ENCODE results near the gene ADAM10.

ADAM10 gene

DNA sequence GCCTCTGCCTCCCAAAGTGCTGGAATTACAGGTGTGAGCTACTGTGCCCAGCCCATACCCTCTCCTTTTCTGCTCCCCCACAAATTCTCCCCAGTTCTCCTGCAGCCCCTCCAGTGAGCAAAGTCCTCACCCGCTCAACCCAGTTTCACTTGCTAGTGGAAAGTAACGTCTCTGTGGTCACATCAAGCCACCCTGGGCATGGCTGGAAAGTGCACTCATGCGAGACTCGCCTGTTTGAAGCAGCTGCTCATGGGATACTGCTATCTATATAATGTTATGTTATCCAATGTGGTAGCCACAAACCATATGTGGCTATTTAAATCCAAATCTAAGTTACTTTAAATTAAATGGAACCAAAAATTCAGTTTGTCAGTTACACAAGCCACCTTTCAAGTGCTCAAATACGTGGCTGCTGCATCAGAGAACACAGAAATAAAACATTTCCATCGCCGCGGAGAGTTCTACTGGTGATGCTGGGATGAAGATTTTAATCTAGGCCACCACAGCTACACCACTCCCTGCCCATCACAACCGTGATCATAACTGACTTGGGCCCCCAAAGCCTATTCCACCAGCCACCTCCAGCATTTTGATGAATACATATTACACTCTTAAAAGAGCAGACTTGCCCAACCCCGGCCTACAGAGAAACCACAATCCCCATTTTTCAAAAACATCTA is 198.3 kb downstream of the ADAM10 start:
- no peak for DNase-seq (ENCODE audit: low read depth)

- DNase-seq (ENCODE audit: low read depth): no peak
These were observed 199.8 kb downstream of the ADAM10 start for GRCh38 chr15:58549785-58550074.

GRCh38 chr15:58549013-58549784 is 200.3 kb downstream of the ADAM10 start:
- DNase-seq (ENCODE audit: low read depth): peak; percentile 74

GRCh38 chr15:58548308-58549012 is 201.0 kb downstream of the ADAM10 start:
- DNase-seq (ENCODE audit: low read depth): no peak

DNA sequence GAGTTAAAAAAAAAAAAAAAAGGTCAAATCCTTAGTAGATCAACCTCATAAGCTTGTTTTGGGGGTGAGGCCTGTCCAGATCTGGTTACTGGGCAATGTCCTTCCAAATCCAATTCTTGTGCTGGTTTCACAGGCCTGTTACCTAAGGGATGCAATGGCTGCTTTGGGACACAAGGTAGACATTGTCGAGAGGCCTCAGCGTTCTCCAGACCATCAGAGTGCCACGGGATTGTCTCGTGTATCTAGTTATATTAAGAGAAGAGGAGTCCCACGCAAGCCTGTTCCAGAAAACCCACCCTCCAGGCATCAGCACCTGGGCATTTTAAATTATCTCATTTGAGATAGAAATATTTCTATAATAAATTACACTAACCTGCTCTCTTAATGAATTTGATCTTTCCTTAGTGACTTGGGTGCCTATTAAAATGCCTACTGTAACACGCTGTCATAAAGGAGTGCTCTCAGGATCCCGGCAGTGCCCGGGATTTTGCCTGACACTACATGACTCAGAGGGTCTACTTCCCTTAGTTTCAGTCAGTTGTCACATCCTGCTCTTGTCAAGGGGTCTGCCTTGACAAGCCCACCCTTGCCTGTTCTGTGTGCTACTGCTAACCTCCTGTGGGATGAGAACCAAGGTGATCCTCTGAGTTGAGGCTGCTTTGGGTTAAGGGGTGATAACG is 201.7 kb downstream of the ADAM10 start:
- DNase-seq (ENCODE audit: low read depth): no peak

- DNase-seq (ENCODE audit: low read depth): peak; percentile 87
These were observed 202.6 kb downstream of the ADAM10 start for GRCh38 chr15:58546635-58547627.

GRCh38 chr15:58546066-58546591 is 203.4 kb downstream of the ADAM10 start:
- DNase-seq (ENCODE audit: low read depth): no peak

GRCh38 chr15:58545307-58546065 is 204.0 kb downstream of the ADAM10 start:
- no peak for DNase-seq (ENCODE audit: low read depth)

DNA sequence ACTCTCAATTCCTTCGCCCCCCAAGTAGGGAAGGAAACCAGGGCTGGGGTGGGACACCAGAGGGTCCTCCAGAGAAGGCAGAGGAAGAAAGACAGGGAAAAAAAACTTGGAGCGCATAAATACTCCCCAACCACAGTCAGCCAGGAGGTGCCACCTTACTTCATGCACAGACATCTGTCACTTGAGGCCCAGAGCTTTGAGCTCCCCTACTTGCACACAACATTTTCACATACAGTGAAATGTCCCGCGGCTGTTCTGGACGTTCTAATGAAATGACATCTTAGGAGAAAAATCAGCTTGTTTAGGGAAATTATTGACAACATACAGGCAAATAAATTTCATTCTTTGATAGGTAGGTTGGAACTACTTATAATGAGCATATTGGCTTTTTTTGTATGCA is 204.8 kb downstream of the ADAM10 start:
- no peak for DNase-seq (ENCODE audit: low read depth)

DNA sequence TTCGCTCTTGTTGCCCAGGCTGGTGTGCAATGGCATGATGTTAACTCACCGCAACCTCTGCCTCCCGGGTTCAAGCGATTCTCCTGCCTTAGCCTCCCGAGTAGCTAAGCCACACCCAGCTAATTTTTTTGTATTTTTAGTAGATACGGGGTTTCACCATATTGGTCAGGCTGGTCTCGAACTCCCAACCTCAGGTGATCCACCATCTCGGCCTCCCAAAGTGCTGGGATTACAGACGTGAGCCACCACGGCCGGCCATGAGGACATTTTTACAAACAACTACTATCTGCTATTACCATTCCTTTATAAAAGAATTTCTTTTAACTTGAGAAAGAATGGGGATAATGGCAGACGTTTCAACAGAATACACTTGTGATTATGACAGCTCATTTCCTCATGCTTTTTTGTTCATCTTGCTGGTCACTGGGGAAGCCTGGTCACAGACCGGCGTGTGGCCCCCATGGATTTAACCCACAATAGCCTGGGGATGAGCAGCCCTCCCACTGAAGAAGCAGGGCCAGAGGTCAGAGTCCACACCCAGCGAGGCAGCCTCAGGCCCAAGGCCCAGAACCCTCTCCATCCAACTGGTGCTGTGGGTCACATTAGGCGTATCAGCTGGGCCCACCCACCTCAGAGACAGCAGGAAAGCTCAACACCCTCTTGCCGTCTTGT is 205.7 kb downstream of the ADAM10 start:
- no peak for DNase-seq (ENCODE audit: low read depth)

DNA sequence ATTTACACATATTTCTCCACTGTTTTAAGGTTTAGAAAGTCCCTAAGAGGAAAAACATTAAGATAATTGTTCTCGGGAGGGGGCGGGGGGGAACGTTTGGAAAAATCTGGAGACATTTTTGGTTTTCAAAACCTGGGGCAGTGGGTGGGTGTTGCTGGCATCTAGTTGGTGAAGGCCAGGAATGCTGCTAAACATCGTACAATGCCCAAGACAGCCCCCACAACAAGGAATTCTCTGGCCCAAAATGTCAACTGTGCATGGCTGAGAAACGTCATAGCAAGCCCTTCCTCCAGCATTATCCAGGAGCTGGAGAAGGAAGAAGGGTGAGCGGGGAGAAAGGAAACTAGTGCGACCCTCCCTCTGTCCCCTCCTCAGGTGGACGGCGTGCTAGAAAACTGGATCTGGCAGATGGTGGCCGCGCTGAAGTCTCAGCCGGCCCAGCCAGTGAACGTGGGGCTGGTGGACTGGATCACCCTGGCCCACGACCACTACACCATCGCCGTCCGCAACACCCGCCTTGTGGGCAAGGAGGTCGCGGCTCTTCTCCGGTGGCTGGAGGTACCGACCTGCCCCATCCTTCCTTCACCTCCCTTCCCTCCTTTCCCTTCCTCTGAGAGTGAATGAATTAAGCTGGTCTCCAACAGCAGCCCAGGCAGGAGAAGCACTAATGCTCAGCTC is 208.0 kb downstream of the ADAM10 start:
- no peak for DNase-seq (ENCODE audit: low read depth)

DNA sequence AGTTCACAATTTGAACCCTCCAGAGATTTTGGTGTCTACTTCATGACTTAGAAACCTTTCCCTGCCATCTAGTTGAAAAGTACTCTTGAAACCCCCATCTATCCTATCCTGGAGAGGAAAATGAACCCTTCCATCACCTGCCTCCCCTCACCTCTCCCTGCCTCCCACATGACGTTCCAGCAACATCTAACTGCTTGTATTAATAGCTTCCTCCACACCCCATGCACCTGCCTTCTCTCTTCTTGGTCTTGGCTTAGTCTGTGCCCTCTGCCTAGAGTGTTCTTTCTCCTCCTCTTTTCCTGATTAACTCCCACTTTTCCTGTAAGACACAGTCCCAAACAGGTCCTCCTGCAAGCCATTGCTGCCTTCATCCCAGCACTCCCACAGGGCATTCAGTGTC is 210.0 kb downstream of the ADAM10 start:
- DNase-seq (ENCODE audit: low read depth): no peak

DNA sequence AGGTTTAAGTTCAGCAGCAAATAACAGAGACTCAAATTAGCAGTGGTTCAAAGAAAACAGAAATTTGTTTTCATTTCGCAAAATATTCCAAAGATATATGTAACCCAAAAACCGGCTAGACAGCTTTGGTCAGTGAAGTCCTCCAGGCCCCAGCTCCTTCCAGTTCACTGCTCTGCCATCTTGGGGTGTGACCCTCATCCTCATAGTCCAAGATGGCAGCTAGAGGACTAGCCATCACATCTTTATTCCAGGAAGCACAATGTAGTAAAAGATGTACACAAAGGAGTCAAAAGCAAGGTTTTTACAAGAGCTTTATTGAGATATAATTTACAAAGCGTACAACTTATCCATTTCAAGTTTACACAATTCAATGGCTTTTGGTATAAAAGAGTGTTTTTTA is 210.6 kb downstream of the ADAM10 start:
- no peak for DNase-seq (ENCODE audit: low read depth)

All from fibroblast of gingiva (primary cell).